Memory B cell (primary cell): ENCODE data around the gene MTERF4.
"Not testable (repeated sequence)": the region's sequence is repeated elsewhere in the genome, so short reads cannot be mapped to it uniquely, and the experiment has no call there.

ENCODE experiments used
- ATAC-seq: fragments of 150-1000 bp; cut with Tn5 transposase; 2 replicates; pipeline ENCODE4 v1.10.0; 2021; ENCODE audit warnings: low read depth, mild to moderate bottlenecking, moderate library complexity
- DNase-seq, 2 donors: peaks; one replicate each; pipeline ENCODE4 v3.0.0; 2022; ENCODE audit warnings: low spot score in 2 of 2
- H3K27ac Mint-ChIP-seq: one replicate; pipeline ENCODE4 v1.8.0; 2022; ENCODE audit warnings: mild to moderate bottlenecking, moderate library complexity, mixed read lengths
- H3K27me3 Mint-ChIP-seq: one replicate; pipeline ENCODE4 v1.8.0; 2022; ENCODE audit warnings: mixed read lengths
- H3K36me3 Mint-ChIP-seq: one replicate; pipeline ENCODE4 v1.8.0; 2022; ENCODE audit warnings: mild to moderate bottlenecking, mixed read lengths
- H3K4me1 Mint-ChIP-seq: one replicate; pipeline ENCODE4 v1.8.0; 2022; ENCODE audit warnings: mixed read lengths
- H3K4me3 Mint-ChIP-seq: one replicate; pipeline ENCODE4 v1.8.0; 2022; ENCODE audit warnings: mild to moderate bottlenecking, moderate library complexity, mixed read lengths
- H3K9me3 Mint-ChIP-seq: one replicate; pipeline ENCODE4 v1.8.0; 2022; ENCODE audit warnings: mixed read lengths

MTERF4 gene

GRCh38 chr2:241111440-241111805 is 9.3 kb upstream of the MTERF4 start:
- DNase-seq (peak in 1 of 2 donors; percentile 53), ATAC-seq (peak; percentile 64)
- peaks cover 45% of the 10 kb centered on the region for H3K4me1 Mint-ChIP-seq
- no peaks in the 10 kb centered on the region for H3K27me3 Mint-ChIP-seq
- no peaks in the 10 kb centered on the region for H3K9me3 Mint-ChIP-seq
- peak overlapping the region; percentile 98 for H3K27ac Mint-ChIP-seq
- H3K36me3 Mint-ChIP-seq, result peaks cover 27% of the 10 kb centered on the region
- peak overlapping the region; percentile 51 for H3K4me3 Mint-ChIP-seq

GRCh38 chr2:241110607-241111439 is 8.7 kb upstream of the MTERF4 start:
- Mint-ChIP-seq H3K4me3 (peak overlapping the region; percentile 51), H3K4me1 (peaks cover 45% of the 10 kb centered on the region), H3K27ac (peak overlapping the region; percentile 98), H3K9me3 (no peaks in the 10 kb centered on the region), H3K36me3 (peaks cover 22% of the 10 kb centered on the region), H3K27me3 (no peaks in the 10 kb centered on the region)
- ATAC-seq (peak; percentile 83), DNase-seq (peak; percentile 55 to 66)

GRCh38 chr2:241110089-241110606 is 8.1 kb upstream of the MTERF4 start:
- Mint-ChIP-seq H3K36me3 (peaks cover 16% of the 10 kb centered on the region), H3K4me3 (peak overlapping the region; percentile 45), H3K4me1 (peaks cover 45% of the 10 kb centered on the region), H3K9me3 (no peaks in the 10 kb centered on the region), H3K27ac (peak overlapping the region; percentile 98), H3K27me3 (no peaks in the 10 kb centered on the region)
- no peak for DNase-seq
- ATAC-seq, result no peak

- Mint-ChIP-seq H3K36me3 (peaks cover 9% of the 10 kb centered on the region), H3K4me3 (peak overlapping the region; percentile 51), H3K27me3 (no peaks in the 10 kb centered on the region), H3K9me3 (no peaks in the 10 kb centered on the region), H3K27ac (peak overlapping the region; percentile 98), H3K4me1 (peaks cover 45% of the 10 kb centered on the region)
- DNase-seq (no peak), ATAC-seq (no peak)
These were observed 7.4 kb upstream of the MTERF4 start for GRCh38 chr2:241109210-241110088.

- Mint-ChIP-seq H3K27ac (peak overlapping the region; percentile 98), H3K4me3 (peak overlapping the region; percentile 55), H3K4me1 (peaks cover 45% of the 10 kb centered on the region), H3K27me3 (no peaks in the 10 kb centered on the region), H3K9me3 (no peaks in the 10 kb centered on the region), H3K36me3 (peaks cover 5% of the 10 kb centered on the region)
- ATAC-seq, result no peak
- DNase-seq, result no peak
These were observed 6.5 kb upstream of the MTERF4 start for GRCh38 chr2:241108271-241109209.

- DNase-seq, result no peak
- Mint-ChIP-seq H3K4me1 (peaks cover 42% of the 10 kb centered on the region), H3K27me3 (no peaks in the 10 kb centered on the region), H3K27ac (peak overlapping the region; percentile 98), H3K4me3 (no peak overlapping the region), H3K9me3 (no peaks in the 10 kb centered on the region), H3K36me3 (peaks cover 5% of the 10 kb centered on the region)
- ATAC-seq, result no peak
These were observed 5.1 kb upstream of the MTERF4 start for GRCh38 chr2:241107031-241107783.

GRCh38 chr2:241105641-241106040 is 3.6 kb upstream of the MTERF4 start:
- peaks cover 32% of the 10 kb centered on the region for H3K4me1 Mint-ChIP-seq
- peaks cover 5% of the 10 kb centered on the region for H3K36me3 Mint-ChIP-seq
- H3K27ac Mint-ChIP-seq, result no peak overlapping the region

GRCh38 chr2:241104611-241105010 is 2.5 kb upstream of the MTERF4 start:
- not testable (repeated sequence) for H3K27me3 Mint-ChIP-seq, H3K9me3 Mint-ChIP-seq, ATAC-seq, H3K4me3 Mint-ChIP-seq, H3K36me3 Mint-ChIP-seq, H3K27ac Mint-ChIP-seq, DNase-seq
- H3K4me1 Mint-ChIP-seq, result peaks cover 31% of the 10 kb centered on the region

More at GRCh38 chr2:241105641-241106040, 3.6 kb upstream of the MTERF4 start:
- no peak for ATAC-seq
- no peaks in the 10 kb centered on the region for H3K9me3 Mint-ChIP-seq
- H3K27me3 Mint-ChIP-seq, result no peaks in the 10 kb centered on the region
- no peak for DNase-seq
- H3K4me3 Mint-ChIP-seq, result no peak overlapping the region

- Mint-ChIP-seq H3K36me3 (peaks cover 15% of the 10 kb centered on the region), H3K9me3 (no peaks in the 10 kb centered on the region), H3K4me3 (peak overlapping the region; percentile 94), H3K4me1 (peaks cover 30% of the 10 kb centered on the region), H3K27ac (peak overlapping the region; percentile 98), H3K27me3 (no peaks in the 10 kb centered on the region)
- ATAC-seq, result no peak
- no peak for DNase-seq
These were observed 1.1 kb upstream of the MTERF4 start for GRCh38 chr2:241103176-241103595.

- Mint-ChIP-seq H3K36me3 (peaks cover 36% of the 10 kb centered on the region), H3K27me3 (no peaks in the 10 kb centered on the region), H3K9me3 (no peaks in the 10 kb centered on the region), H3K4me3 (peak overlapping the region; percentile 78), H3K4me1 (peaks cover 50% of the 10 kb centered on the region), H3K27ac (peak overlapping the region; percentile 83)
- ATAC-seq, result peak; percentile 41
- no peak for DNase-seq
These were observed 2.8 kb downstream of the MTERF4 start for GRCh38 chr2:241099246-241099645.

GRCh38 chr2:241096979-241097378 is 5.1 kb downstream of the MTERF4 start:
- Mint-ChIP-seq H3K9me3 (no peaks in the 10 kb centered on the region), H3K36me3 (peaks cover 39% of the 10 kb centered on the region), H3K27me3 (no peaks in the 10 kb centered on the region), H3K4me1 (peaks cover 47% of the 10 kb centered on the region), H3K27ac (peak overlapping the region; percentile 87), H3K4me3 (no peak overlapping the region)
- ATAC-seq (no peak), DNase-seq (no peak)

GRCh38 chr2:241095594-241096290 is 6.3 kb downstream of the MTERF4 start:
- Mint-ChIP-seq H3K27ac (peak overlapping the region; percentile 87), H3K27me3 (no peaks in the 10 kb centered on the region), H3K4me1 (peaks cover 44% of the 10 kb centered on the region), H3K36me3 (peaks cover 43% of the 10 kb centered on the region), H3K4me3 (peak overlapping the region; percentile 19), H3K9me3 (no peaks in the 10 kb centered on the region)
- peak; percentile 78 for ATAC-seq
- no peak for DNase-seq
